Right renal pelvis (tissue), 4 donors: ENCODE results near the gene STC2. TPM values are rescaled to one million over a fixed set of nuclear protein-coding genes. Genes with fewer than 3 reads are reported as not detected.

Experiments
- DNase-seq, 4 donors: peaks; one replicate each; pipeline ENCODE4 v3.0.0-alpha.2; 2013; ENCODE audit warnings: low read depth in 4 of 4, low spot score in 3 of 4, missing footprints in 1 of 4
- polyA plus RNA-seq, 4 donors: library from polyadenylated mRNA; unstranded; fragments of 120-200 nt; gene quantifications; one replicate each; pipeline ENCODE4 v1.2.1, GENCODE V29; 2013; ENCODE audit not compliant: insufficient read length in 4 of 4

STC2 gene
- polyA plus RNA-seq, 4 donors, result 1.4 to 2.3 (median 1.9) TPM

DNA sequence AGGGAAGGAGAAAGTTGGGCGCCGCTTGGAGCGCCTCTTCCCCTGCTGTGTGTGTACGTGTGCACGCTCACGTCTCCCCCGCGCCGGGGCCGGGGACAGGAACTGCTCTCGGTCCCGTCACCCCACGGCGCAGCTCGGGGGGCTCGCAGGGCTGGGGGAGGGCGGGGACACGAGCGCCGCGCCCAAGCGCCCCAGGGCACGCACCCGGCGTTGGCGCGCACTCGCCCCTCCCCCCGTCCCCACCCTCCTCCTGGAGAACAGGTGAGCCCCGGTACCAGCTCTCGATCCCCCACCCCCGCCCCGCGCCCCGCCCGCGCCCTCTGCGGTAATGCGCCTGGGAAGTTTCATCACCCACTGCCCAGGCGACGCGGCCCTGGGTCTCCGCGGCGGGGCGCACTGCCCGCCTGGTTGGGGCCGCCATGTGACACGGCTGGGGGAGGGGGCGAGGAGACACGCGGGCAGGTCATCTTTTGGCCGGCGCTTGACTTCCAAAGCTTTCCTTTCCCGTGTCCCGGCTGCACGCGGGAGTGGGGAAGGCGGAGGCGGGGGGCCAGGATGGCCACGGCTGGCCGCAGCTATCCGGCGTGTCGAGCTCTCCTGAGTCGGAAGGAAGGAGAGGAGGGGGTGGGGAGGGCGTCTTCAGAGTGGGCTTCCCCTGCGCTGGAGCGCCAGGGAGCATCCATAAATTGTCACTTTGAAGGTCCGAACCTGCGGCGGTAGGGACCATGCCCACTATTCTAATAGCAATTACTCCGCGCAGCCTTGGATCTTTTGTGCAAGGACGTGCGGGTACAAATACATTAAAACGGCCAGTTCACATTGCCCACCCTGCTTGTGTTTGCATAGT lies 1.5 kb upstream of the STC2 start:
- DNase-seq, result no peak

GRCh38 chr5:173328844-173329490 lies 753 bp upstream of the STC2 start:
- no peak for DNase-seq

- no peak for DNase-seq
Observed at GRCh38 chr5:173327084-173327947, 898 bp downstream of the STC2 start.

- DNase-seq, result no peak
Observed at GRCh38 chr5:173326501-173326960, 1.7 kb downstream of the STC2 start.

DNA sequence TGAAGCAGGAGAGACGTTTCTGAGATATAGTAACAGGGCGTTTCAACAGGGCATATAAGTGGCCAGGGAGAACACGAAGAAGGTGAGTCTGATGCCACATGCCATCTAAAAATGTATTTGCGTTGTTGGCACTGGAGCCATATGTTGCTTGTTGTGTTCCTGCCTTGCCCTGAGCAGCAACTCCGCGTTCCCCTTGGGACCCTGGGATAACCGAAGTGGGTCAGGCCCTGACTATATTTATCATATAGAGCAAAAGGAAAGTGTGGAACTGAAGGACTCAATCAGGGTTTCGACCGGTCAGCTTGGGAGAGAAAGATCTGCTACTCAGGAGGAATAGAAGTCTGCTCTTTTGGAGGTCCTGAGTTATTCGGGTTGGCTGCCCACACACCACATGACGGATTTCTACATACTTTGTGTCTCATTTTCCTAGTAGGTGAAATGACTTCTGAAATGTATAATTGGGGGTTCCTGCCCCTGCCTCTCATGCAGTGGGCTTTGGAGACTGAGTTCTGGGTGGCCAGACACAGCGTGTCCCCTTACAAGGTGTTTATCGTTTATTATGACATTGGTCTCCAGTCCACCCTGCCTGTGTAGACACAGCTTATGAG lies 3.0 kb downstream of the STC2 start:
- no peak for DNase-seq

DNA sequence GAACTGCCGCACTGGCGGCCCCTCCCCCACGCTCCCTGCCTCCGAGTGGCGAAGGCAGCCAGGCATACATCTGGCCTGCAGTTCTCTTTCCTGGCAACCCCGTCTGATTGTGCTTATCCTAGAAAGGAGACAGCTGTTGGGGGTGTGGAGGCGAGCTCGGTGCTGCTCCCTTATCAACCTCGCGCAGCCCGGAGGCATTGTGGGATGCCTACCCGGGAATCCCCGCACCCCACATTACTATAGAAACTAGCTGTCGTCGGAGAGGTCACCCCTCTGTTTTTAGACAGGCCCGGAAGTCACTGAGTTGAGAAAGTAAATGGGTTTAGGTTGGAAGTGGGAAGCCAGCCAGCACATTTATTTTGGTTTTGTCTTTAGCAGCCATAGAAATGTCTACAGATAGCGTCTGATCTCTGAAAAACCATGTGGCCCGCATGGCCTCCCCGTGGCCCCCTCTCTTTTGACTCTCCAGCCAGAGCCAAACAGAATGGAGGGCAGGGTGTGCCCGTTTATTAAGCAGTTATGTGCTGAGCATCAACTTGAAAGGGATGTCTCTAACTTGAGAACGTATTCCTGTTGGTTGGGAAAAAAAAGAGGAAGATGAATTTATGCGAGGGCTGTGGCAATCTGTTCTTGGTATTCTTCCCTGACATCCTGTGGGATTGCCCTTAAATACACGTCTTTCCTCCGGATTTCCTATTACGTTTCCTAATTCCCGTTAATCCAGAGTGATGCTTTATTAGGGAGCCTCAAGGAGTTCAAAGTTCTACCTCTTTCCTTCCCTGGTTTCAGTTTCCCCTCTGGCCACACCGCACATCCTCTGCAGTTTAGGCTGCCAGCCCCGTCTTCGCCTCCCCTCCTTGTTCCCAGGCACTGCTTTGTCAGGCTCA lies 3.9 kb downstream of the STC2 start:
- peak in 1 of 4 donors; percentile 70 for DNase-seq

GRCh38 chr5:173323799-173324114 lies 4.5 kb downstream of the STC2 start:
- no peak for DNase-seq

- DNase-seq, result no peak
Observed at GRCh38 chr5:173323106-173323798, 5.0 kb downstream of the STC2 start.

GRCh38 chr5:173321886-173322285 lies 6.3 kb downstream of the STC2 start:
- DNase-seq, result no peak

DNA sequence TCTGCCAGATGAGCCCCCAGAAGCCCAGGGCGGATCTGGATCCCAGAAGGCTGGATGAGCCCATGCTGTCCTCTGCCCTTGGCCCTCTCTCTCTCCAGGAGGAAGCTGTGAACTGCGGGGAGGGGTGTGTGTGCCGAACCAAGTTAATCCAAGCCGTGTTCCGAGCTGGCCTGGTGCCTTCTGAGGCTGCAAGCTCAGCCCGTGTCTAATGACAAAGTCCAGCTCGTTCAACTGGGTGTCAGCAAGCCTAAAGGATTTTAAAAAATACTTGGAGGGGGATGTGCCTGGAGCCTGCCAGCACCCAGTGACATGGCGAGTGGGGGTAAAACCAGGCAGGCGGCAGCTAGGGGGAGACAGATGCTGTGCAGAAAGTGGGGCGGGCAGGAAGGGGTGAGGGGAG lies 8.0 kb downstream of the STC2 start:
- no peak for DNase-seq

DNA sequence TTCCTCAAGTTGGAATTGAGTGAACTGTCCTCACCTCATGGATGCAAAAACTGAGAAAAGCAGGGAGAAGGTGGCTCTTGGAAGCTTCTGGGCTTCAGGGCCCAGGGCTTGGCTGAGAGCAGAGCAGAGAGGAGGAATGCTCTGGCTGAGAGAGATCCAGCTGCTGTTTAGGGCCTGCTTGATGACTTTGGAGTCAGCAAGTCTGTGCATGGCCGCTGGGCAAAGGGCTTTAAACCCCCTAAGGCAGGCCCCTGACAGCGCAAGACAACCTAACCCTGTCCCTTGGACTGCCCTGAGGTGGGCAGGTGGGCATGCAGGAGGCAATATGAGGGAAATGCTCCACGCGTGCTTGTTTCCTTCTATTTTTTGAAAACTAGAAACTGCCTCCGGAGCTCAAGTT lies 8.6 kb downstream of the STC2 start:
- no peak for DNase-seq

GRCh38 chr5:173318881-173319620 lies 9.2 kb downstream of the STC2 start:
- no peak for DNase-seq

GRCh38 chr5:173318330-173318729 lies 9.9 kb downstream of the STC2 start:
- no peak for DNase-seq

- DNase-seq, result no peak
Observed at GRCh38 chr5:173317852-173318251, 10.4 kb downstream of the STC2 start.

GRCh38 chr5:173317091-173317730 lies 11.0 kb downstream of the STC2 start:
- DNase-seq, result no peak

DNA sequence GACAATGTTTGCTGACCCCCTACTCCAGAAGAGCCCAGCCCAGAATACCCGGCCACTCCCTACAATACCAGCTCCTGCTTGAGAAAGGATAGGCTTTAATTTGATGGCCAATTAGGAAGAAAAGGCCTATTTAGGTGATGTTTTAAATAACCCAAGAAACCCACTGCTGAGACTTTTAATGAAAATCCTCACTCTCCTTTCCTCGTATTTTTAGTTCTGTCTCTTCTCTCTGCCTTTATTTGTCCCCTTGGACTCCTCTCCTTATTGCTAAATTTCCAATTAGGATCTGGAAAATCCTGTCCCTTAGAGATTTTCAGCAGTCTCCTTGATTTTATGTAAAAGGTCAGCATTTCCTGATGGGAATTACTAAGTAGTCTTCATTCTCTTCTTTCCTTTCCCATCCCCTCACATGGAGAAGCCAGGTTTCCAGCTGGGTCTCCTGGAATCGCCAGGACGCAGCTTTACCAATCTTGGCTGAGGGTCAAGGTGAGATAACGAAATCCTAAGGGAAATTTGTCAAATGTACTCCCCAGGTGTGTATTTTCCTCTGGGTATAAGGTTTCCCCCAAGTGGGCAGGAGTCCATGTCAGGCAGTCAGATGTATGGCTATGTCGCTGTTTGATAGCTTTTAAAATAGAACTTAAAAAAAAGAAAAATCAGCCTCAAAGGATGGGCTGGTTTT lies 11.7 kb downstream of the STC2 start:
- DNase-seq, result no peak
